ENCODE measurements around the gene LNP1.

GRCh38 chr3:100465892-100466777 lies 64.8 kb downstream of the LNP1 start:
- TF ChIP-seq, protein P1, sequence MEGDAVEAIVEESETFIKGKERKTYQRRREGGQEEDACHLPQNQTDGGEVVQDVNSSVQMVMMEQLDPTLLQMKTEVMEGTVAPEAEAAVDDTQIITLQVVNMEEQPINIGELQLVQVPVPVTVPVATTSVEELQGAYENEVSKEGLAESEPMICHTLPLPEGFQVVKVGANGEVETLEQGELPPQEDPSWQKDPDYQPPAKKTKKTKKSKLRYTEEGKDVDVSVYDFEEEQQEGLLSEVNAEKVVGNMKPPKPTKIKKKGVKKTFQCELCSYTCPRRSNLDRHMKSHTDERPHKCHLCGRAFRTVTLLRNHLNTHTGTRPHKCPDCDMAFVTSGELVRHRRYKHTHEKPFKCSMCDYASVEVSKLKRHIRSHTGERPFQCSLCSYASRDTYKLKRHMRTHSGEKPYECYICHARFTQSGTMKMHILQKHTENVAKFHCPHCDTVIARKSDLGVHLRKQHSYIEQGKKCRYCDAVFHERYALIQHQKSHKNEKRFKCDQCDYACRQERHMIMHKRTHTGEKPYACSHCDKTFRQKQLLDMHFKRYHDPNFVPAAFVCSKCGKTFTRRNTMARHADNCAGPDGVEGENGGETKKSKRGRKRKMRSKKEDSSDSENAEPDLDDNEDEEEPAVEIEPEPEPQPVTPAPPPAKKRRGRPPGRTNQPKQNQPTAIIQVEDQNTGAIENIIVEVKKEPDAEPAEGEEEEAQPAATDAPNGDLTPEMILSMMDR (IDR thresholded peaks at IDR 0.05), result no peak
- no peak for TF ChIP-seq POLR2A (IDR thresholded peaks at IDR 0.05)

Data from body of pancreas (tissue), 4 donors.